ENCODE data around the gene NCK2. TPM values are rescaled to one million over a fixed set of nuclear protein-coding genes. Genes with fewer than 3 reads are reported as not detected.

The NCK2 gene
- total and polyA plus RNA-seq, 10 of the 15 experiments (the other 5 are each of a cell fraction or from before 2014, with no cell fraction given) = 1.2 to 30.9 (median 14.1) TPM

- POLR2A ChIA-PET = no interaction called here
- no peak for FAIRE-seq
These were observed 148.6 kb downstream of the NCK2 start for GRCh38 chr2:105893011-105893995.

More at GRCh38 chr2:105893011-105893995, 148.6 kb downstream of the NCK2 start:
- no peak overlapping the region for H3K4me2 ChIP-seq (ENCODE audit: control insufficient read depth, insufficient read depth)
- WGBS (ENCODE audit: insufficient coverage, insufficient replicate concordance, low lambda C conversion rate, missing lambda C conversion rate) = 99% methylated on average over 40 of the region's 51 CpGs
- DNase-seq (ENCODE audit: low read depth, low spot score) (no peak), ATAC-seq (no peak)
- no peak overlapping the region for H2AFZ ChIP-seq (ENCODE audit: control insufficient read depth, low read depth, low read length)
- H3K79me2 ChIP-seq (ENCODE audit: control insufficient read depth, insufficient read depth, low read length) = peaks cover 1% of the 10 kb centered on the region
- TF ChIP-seq GATAD2B (conservative IDR thresholded peaks at IDR 0.05; ENCODE audit: low read depth) (no peak), SREBF1 (IDR thresholded peaks at IDR 0.05; ENCODE audit: low read length) (no peak), NR2C2 (IDR thresholded peaks at IDR 0.05; ENCODE audit: borderline replicate concordance, control insufficient read depth, insufficient read length, low read depth) (no peak), JUNB (IDR thresholded peaks at IDR 0.05) (no peak), ATF2 (IDR thresholded peaks at IDR 0.05; ENCODE audit: low read length) (no peak), RAD21 (IDR thresholded peaks at IDR 0.05; ENCODE audit: insufficient read depth, low read depth, low read length) (no peak), ATF7 (IDR thresholded peaks at IDR 0.05; ENCODE audit: low read depth) (no peak), ELK1 (IDR thresholded peaks at IDR 0.05; ENCODE audit: low read depth, low read length) (no peak), RB1 (IDR thresholded peaks at IDR 0.05; ENCODE audit: borderline replicate concordance) (no peak), ZBTB11 (CRISPR knock-in tag; IDR thresholded peaks at IDR 0.05) (no peak), MTA3 (IDR thresholded peaks at IDR 0.05; ENCODE audit: borderline replicate concordance, low read length) (no peak), FOS (IDR thresholded peaks at IDR 0.05; ENCODE audit: borderline replicate concordance, extremely low read depth, insufficient read length) (no peak), HDAC2 (IDR thresholded peaks at IDR 0.05) (no peak), ZNF24 (IDR thresholded peaks at IDR 0.05) (no peak), PML (IDR thresholded peaks at IDR 0.05; ENCODE audit: low read length) (no peak), NRF1 (conservative IDR thresholded peaks at IDR 0.05; ENCODE audit: low read depth, low read length) (no peak), CREM (IDR thresholded peaks at IDR 0.05; ENCODE audit: low read depth) (no peak), BHLHE40 (IDR thresholded peaks at IDR 0.05; ENCODE audit: borderline replicate concordance in 1 of 2, low read depth in 2 of 2, low read length in 1 of 2) (no peak)
- no peak overlapping the region for H3K27ac ChIP-seq (ENCODE audit: control insufficient read depth, insufficient read depth)
- H3K9me3 ChIP-seq (replicated peaks; ENCODE audit: control insufficient read depth, insufficient read depth, low read length) = peaks cover 5% of the 10 kb centered on the region
- peaks cover 2 to 4% of the 10 kb centered on the region in 2 experiments for H3K36me3 ChIP-seq (ENCODE audit: control insufficient read depth in 2 of 2, insufficient read depth in 2 of 2, low read length in 1 of 2)
- no peaks in the 10 kb centered on the region for H4K20me1 ChIP-seq (ENCODE audit: control insufficient read depth, insufficient read depth)
- intact Hi-C loops (cut with micrococcal nuclease; ENCODE audit: unreplicated experiment) (no loop called here), in situ Hi-C loops (cut with MboI) (no loop called here)
- RAD21 ChIA-PET (ENCODE audit: unreplicated experiment) = no interaction called here
- BruUV-seq (replicated peaks) = TSS peak; percentile 31
- H3K9ac ChIP-seq (ENCODE audit: control insufficient read depth, insufficient read depth, low read length) = no peak overlapping the region
- no peaks in the 10 kb centered on the region for H3K4me1 ChIP-seq (ENCODE audit: control insufficient read depth, insufficient read depth, low read length)
- CTCF ChIA-PET = no interaction called here
- SMC1A ChIA-PET (ENCODE audit: uncharacterized antibody, unreplicated experiment) = interaction anchor here (1.0 kb wide), 1 partner anchor 8 kb away, joined by 3 read pairs; no protein-coding TSS in a partner anchor
- H3K27me3 ChIP-seq (replicated peaks in 1 of 2; ENCODE audit: control insufficient read depth in 2 of 2, insufficient read depth in 2 of 2, low read length in 1 of 2) = no peaks in the 10 kb centered on the region
- H3K4me3 ChIP-seq = no peak overlapping the region

Data from GM12878 (cell line).